Measurements from ENCODE around the gene RBKS. TPM values are rescaled to one million over a fixed set of nuclear protein-coding genes. Genes with fewer than 3 reads are reported as not detected.

The RBKS gene
- total and polyA plus RNA-seq, 2 of the 13 experiments (the other 11 are each of a cell fraction or from before 2014, with no cell fraction given) = 7.7 to 8.3 TPM

GRCh38 chr2:27762951-27763906 is 127.0 kb downstream of the RBKS start (continued):
- peak; percentile 91; the same call in 1 of the 2 replicates for TF ChIP-seq AHDC1 (CRISPR knock-in tag; IDR thresholded peaks at IDR 0.05; ENCODE audit: borderline replicate concordance)
- peak; percentile 71; the same call in 1 of the 2 replicates for TF ChIP-seq SKIL (CRISPR knock-in tag; IDR thresholded peaks at IDR 0.05; ENCODE audit: borderline replicate concordance)
- peak; percentile 69 for TF ChIP-seq KAT8 (CRISPR knock-in tag; IDR thresholded peaks at IDR 0.05)
- peak in 1 of 2 experiments; percentile 43; a peak in 1 of 4 replicates for TF ChIP-seq REST (IDR thresholded peaks at IDR 0.05; ENCODE audit: borderline replicate concordance in 1 of 2, low read depth in 1 of 2, low read length in 2 of 2)
- peak; percentile 97 for TF ChIP-seq GATAD2A (CRISPR knock-in tag; IDR thresholded peaks at IDR 0.05)
- peak; percentile 97 for TF ChIP-seq HNF4G (IDR thresholded peaks at IDR 0.05; ENCODE audit: borderline replicate concordance, low read depth, low read length)
- TF ChIP-seq HNF4G (CRISPR knock-in tag; IDR thresholded peaks at IDR 0.05; ENCODE audit: borderline replicate concordance, low read depth) = peak; percentile 89
- TF ChIP-seq PHF21A (CRISPR knock-in tag; IDR thresholded peaks at IDR 0.05) = peak; percentile 89
- 0 out of 2 replicates have a peak, but pooled peaks have one; percentile 71 for TF ChIP-seq POGZ (CRISPR knock-in tag; IDR thresholded peaks at IDR 0.05)
- TF ChIP-seq NFIC (IDR thresholded peaks at IDR 0.05; ENCODE audit: low read length) = peak; percentile 94
- TF ChIP-seq HDAC1 (CRISPR knock-in tag; IDR thresholded peaks at IDR 0.05) = peak; percentile 63
- peak; percentile 83; the same call in 1 of the 2 replicates for TF ChIP-seq ZNF710 (CRISPR knock-in tag; IDR thresholded peaks at IDR 0.05; ENCODE audit: borderline replicate concordance)
- no peak for TF ChIP-seq ZNF776 (CRISPR knock-in tag; IDR thresholded peaks at IDR 0.05)
- 0 out of 2 replicates have a peak, but pooled peaks have one; percentile 23 for TF ChIP-seq MEIS2 (CRISPR knock-in tag; IDR thresholded peaks at IDR 0.05)

All from HepG2 (cell line).